SU-DHL-6 (cell line): ENCODE measurements around the gene SPSB1.

Experiments
- H2AFZ ChIP-seq: fragments of 200-600 bp; sonication (generic); 2 replicates; pipeline ENCODE4 v1.6.1; 2014; ENCODE audit warnings: low read depth, mild to moderate bottlenecking, moderate library complexity, mixed read lengths, antibody characterized with exemption, low read length; ENCODE audit not compliant: severe bottlenecking
- H3F3A ChIP-seq: fragments of 200-600 bp; shearing (Covaris generic); 2 replicates; pipeline ENCODE4 v1.6.0; 2016; ENCODE audit warnings: antibody characterized with exemption, mild to moderate bottlenecking; ENCODE audit not compliant: insufficient read depth
- H3K27ac ChIP-seq: fragments of 200-600 bp; sonication (generic); 2 replicates; pipeline ENCODE4 v1.5.1; 2016; ENCODE audit warnings: low read depth, mild to moderate bottlenecking, low read length, moderate library complexity, mixed read lengths
- H3K27me3 ChIP-seq: fragments of 200-600 bp; sonication (generic), shearing (Covaris generic); 2 replicates; pipeline ENCODE4 v1.6.0; 2014; ENCODE audit warnings: mild to moderate bottlenecking, low read length
- H3K36me3 ChIP-seq: fragments of 200-600 bp; sonication (generic); 2 replicates; pipeline ENCODE4 v1.6.1; 2014; ENCODE audit warnings: mild to moderate bottlenecking, low read length, mixed read lengths
- H3K4me2 ChIP-seq: fragments of 300-600, 200-600 bp; shearing (Covaris generic), sonication (generic); 2 replicates; pipeline ENCODE4 v1.6.0; 2014; ENCODE audit warnings: low read length, low read depth, mild to moderate bottlenecking; ENCODE audit not compliant: poor library complexity, severe bottlenecking
- H3K4me3 ChIP-seq: fragments of 200-600 bp; sonication (generic); 2 replicates; pipeline ENCODE4 v1.5.1; 2014; ENCODE audit warnings: antibody characterized with exemption, low read length, mild to moderate bottlenecking, mixed read lengths; ENCODE audit not compliant: insufficient read depth, poor library complexity, severe bottlenecking
- H3K79me2 ChIP-seq: fragments of 200-600 bp; sonication (generic); 2 replicates; pipeline ENCODE4 v1.6.1; 2014; ENCODE audit warnings: mild to moderate bottlenecking, low read length, moderate library complexity; ENCODE audit not compliant: insufficient read depth
- H3K9ac ChIP-seq: fragments of 200-600 bp; sonication (generic); 2 replicates; pipeline ENCODE4 v1.7.0; 2014; ENCODE audit warnings: mild to moderate bottlenecking, low read length
- H3K9me2 ChIP-seq: fragments of 200-600 bp; sonication (generic); replicated peaks from 2 replicates; pipeline ENCODE4 v1.6.1; 2014; ENCODE audit warnings: low read length; ENCODE audit not compliant: insufficient read depth
- H3K9me3 ChIP-seq: fragments of 200-600 bp; sonication (generic); 2 replicates; pipeline ENCODE4 v1.6.1; 2014; ENCODE audit warnings: low read length, mixed read lengths; ENCODE audit not compliant: insufficient read depth
- H4K20me1 ChIP-seq: fragments of 200-600 bp; sonication (generic); 2 replicates; pipeline ENCODE4 v1.6.1; 2014; ENCODE audit warnings: low read depth, mild to moderate bottlenecking, antibody characterized with exemption, low read length, moderate library complexity, mixed read lengths
- CTCF ChIP-seq: fragments of 200-600 bp; sonication (generic); IDR thresholded peaks from one replicate; pipeline ENCODE4 v1.5.1; 2017; ENCODE audit warnings: antibody characterized with exemption, mild to moderate bottlenecking, low read length, moderate library complexity; ENCODE audit not compliant: insufficient read depth, poor library complexity, severe bottlenecking
- EZH2phosphoT487 ChIP-seq: fragments of 200-600 bp; sonication (generic), shearing (Covaris generic); conservative IDR thresholded peaks from 2 replicates; pipeline ENCODE4 v1.6.1; 2018; ENCODE audit warnings: mild to moderate bottlenecking, antibody characterized with exemption, low read length, moderate library complexity, mixed read lengths

The SPSB1 gene

GRCh38 chr1:9263276-9263855 lies 29.3 kb upstream of the SPSB1 start:
- H3K27ac ChIP-seq, result no peak overlapping the region
- no peak overlapping the region for H2AFZ ChIP-seq
- 0 out of 2 replicates have a peak, but pooled peaks cover 4% of the 10 kb centered on the region for H3F3A ChIP-seq
- H3K79me2 ChIP-seq, result no peaks in the 10 kb centered on the region
- no peaks in the 10 kb centered on the region for H4K20me1 ChIP-seq
- no peak overlapping the region for H3K4me2 ChIP-seq
- TF ChIP-seq EZH2phosphoT487 (no peak), CTCF (no peak)
- no peak overlapping the region for H3K4me3 ChIP-seq
- H3K9me2 ChIP-seq, result no peaks in the 10 kb centered on the region
- peaks cover 18% of the 10 kb centered on the region for H3K9me3 ChIP-seq
- H3K36me3 ChIP-seq, result no peaks in the 10 kb centered on the region
- no peak overlapping the region for H3K9ac ChIP-seq
- H3K27me3 ChIP-seq, result no peaks in the 10 kb centered on the region

- no peak for TF ChIP-seq CTCF
- TF ChIP-seq EZH2phosphoT487, result no peak
Observed at GRCh38 chr1:9263984-9264872, 28.5 kb upstream of the SPSB1 start.

GRCh38 chr1:9265037-9265436 lies 27.7 kb upstream of the SPSB1 start:
- no peaks in the 10 kb centered on the region for H3K36me3 ChIP-seq
- TF ChIP-seq CTCF (no peak), EZH2phosphoT487 (no peak)
- H4K20me1 ChIP-seq, result no peaks in the 10 kb centered on the region

More at GRCh38 chr1:9263984-9264872, 28.5 kb upstream of the SPSB1 start:
- Histone ChIP-seq H3F3A (no peaks in the 10 kb centered on the region), H3K36me3 (no peaks in the 10 kb centered on the region), H3K9ac (no peak overlapping the region), H3K4me2 (no peak overlapping the region), H3K4me3 (no peak overlapping the region), H2AFZ (no peak overlapping the region), H3K9me2 (no peaks in the 10 kb centered on the region), H4K20me1 (no peaks in the 10 kb centered on the region), H3K9me3 (peaks cover 12% of the 10 kb centered on the region), H3K27ac (no peak overlapping the region), H3K79me2 (no peaks in the 10 kb centered on the region), H3K27me3 (no peaks in the 10 kb centered on the region)

More at GRCh38 chr1:9265037-9265436, 27.7 kb upstream of the SPSB1 start:
- Histone ChIP-seq H3K4me3 (no peak overlapping the region), H3K27ac (no peak overlapping the region), H2AFZ (no peak overlapping the region), H3K9me2 (no peaks in the 10 kb centered on the region), H3K27me3 (no peaks in the 10 kb centered on the region), H3K4me2 (no peak overlapping the region), H3F3A (no peaks in the 10 kb centered on the region), H3K79me2 (no peaks in the 10 kb centered on the region), H3K9me3 (peaks cover 4% of the 10 kb centered on the region; the same call in 1 of the 2 replicates), H3K9ac (no peak overlapping the region)
